GM19240 (cell line): Measurements from ENCODE around the gene GLT6D1.

ENCODE experiments used
- DNase-seq: peaks from one replicate; pipeline ENCODE4 v3.0.0; 2011; ENCODE audit warnings: low spot score; ENCODE audit not compliant: insufficient read length

Gene GLT6D1

GRCh38 chr9:135622415-135623020, 16.8 kb downstream of the GLT6D1 start:
- no peak for DNase-seq

GRCh38 chr9:135620558-135620957, 18.8 kb downstream of the GLT6D1 start:
- DNase-seq: no peak

GRCh38 chr9:135619599-135619886, 19.8 kb downstream of the GLT6D1 start:
- no peak for DNase-seq

GRCh38 chr9:135618866-135619598, 20.3 kb downstream of the GLT6D1 start:
- no peak for DNase-seq

GRCh38 chr9:135617991-135618411, 21.3 kb downstream of the GLT6D1 start:
- DNase-seq: no peak

- DNase-seq: no peak
Observed at GRCh38 chr9:135617538-135617900, 21.8 kb downstream of the GLT6D1 start.

- no peak for DNase-seq
Observed at GRCh38 chr9:135616619-135617537, 22.5 kb downstream of the GLT6D1 start.

GRCh38 chr9:135615666-135616618, 23.4 kb downstream of the GLT6D1 start:
- DNase-seq: no peak

- no peak for DNase-seq
Observed at GRCh38 chr9:135614821-135615665, 24.3 kb downstream of the GLT6D1 start.

- no peak for DNase-seq
Observed at GRCh38 chr9:135613946-135614805, 25.2 kb downstream of the GLT6D1 start.

- no peak for DNase-seq
Observed at GRCh38 chr9:135612981-135613910, 26.1 kb downstream of the GLT6D1 start.

- DNase-seq: no peak
Observed at GRCh38 chr9:135612437-135612836, 26.9 kb downstream of the GLT6D1 start.

GRCh38 chr9:135611875-135612209, 27.5 kb downstream of the GLT6D1 start:
- no peak for DNase-seq

- DNase-seq: no peak
Observed at GRCh38 chr9:135611142-135611874, 28.0 kb downstream of the GLT6D1 start.

GRCh38 chr9:135610290-135611141, 28.8 kb downstream of the GLT6D1 start:
- DNase-seq: no peak

GRCh38 chr9:135609366-135609955, 29.9 kb downstream of the GLT6D1 start:
- no peak for DNase-seq

GRCh38 chr9:135608999-135609317, 30.4 kb downstream of the GLT6D1 start:
- no peak for DNase-seq
